ENCODE results near the gene XIRP1. TPM values are rescaled to one million over a fixed set of nuclear protein-coding genes. Genes with fewer than 3 reads are reported as not detected.

XIRP1 gene
- total and polyA plus RNA-seq, 2 donors (not counting 1 experiment from before 2014, with no cell fraction given): not detected

GRCh38 chr3:39196034-39196433 lies 3.6 kb upstream of the XIRP1 start:
- Mint-ChIP-seq H3K9me3 (ENCODE audit: insufficient read depth) (no peaks in the 10 kb centered on the region), H3K4me1 (no peaks in the 10 kb centered on the region), H3K4me3 (no peak overlapping the region), H3K27me3 (peaks cover 12% of the 10 kb centered on the region), H3K27ac (no peak overlapping the region)
- no peak for ATAC-seq (ENCODE audit: low read depth)
- DNase-seq: no peak
- H3K4me2 ChIP-seq (replicated peaks; ENCODE audit: low read depth, low read length, poor library complexity, severe bottlenecking): no peak overlapping the region
- no peak for TF ChIP-seq EZH2 (IDR thresholded peaks at IDR 0.05; ENCODE audit: borderline replicate concordance, insufficient read depth, low read depth, low read length, poor library complexity, severe bottlenecking)
- no peak for TF ChIP-seq CTCF (IDR thresholded peaks at IDR 0.05)
- POLR2A ChIA-PET: no interaction called here
- intact Hi-C loops (cut with micrococcal nuclease): no loop called here
- no peaks in the 10 kb centered on the region for H3K9me3 ChIP-seq (ENCODE audit: control extremely low read depth in 1 of 3, control insufficient read depth in 2 of 3, insufficient read depth in 1 of 3, low read length in 2 of 3)
- no peaks in the 10 kb centered on the region for H3K4me1 ChIP-seq (ENCODE audit: control insufficient read depth in 2 of 2, insufficient read depth in 2 of 2, low read length in 2 of 2)
- H4K20me1 ChIP-seq (ENCODE audit: control insufficient read depth, insufficient read depth, low read length, poor library complexity, severe bottlenecking): no peaks in the 10 kb centered on the region
- H3K27ac ChIP-seq (ENCODE audit: low read length in 2 of 2): no peak overlapping the region
- H3K36me3 ChIP-seq (replicated peaks in 1 of 2; ENCODE audit: control extremely low read depth in 1 of 2, control insufficient read depth in 1 of 2, extremely low read depth in 1 of 2, insufficient read depth in 2 of 2, low read length in 1 of 2): no peaks in the 10 kb centered on the region
- H3K9ac ChIP-seq (ENCODE audit: low read length): no peak overlapping the region
- no peaks in the 10 kb centered on the region for H3K79me2 ChIP-seq (ENCODE audit: control insufficient read depth, insufficient read depth, low read length)
- H3K4me3 ChIP-seq (ENCODE audit: control extremely low read depth in 1 of 5, extremely low read depth in 1 of 5, insufficient read depth in 1 of 5, low read depth in 2 of 5, low read length in 4 of 5): no peak overlapping the region
- CTCF ChIA-PET: interaction anchor here (1.2 to 41.2 kb wide), 5 partner anchors 10 to 674 kb away, joined by 3 to 1573 read pairs (median 3); partner anchors contain the start of gene CX3CR1
- WGBS (ENCODE audit: insufficient coverage): 96% methylated on average over 2 of the region's 3 CpGs
- peaks cover 0 to 10% (median 3%) of the 10 kb centered on the region in 4 experiments for H3K27me3 ChIP-seq (replicated peaks in 1 of 4; ENCODE audit: control extremely low read depth in 1 of 4, control insufficient read depth in 3 of 4, insufficient read depth in 4 of 4, low read length in 3 of 4)
- H2AFZ ChIP-seq (ENCODE audit: insufficient read depth, low read depth, low read length, poor library complexity, severe bottlenecking): no peak overlapping the region

GRCh38 chr3:39193391-39193790 lies 996 bp upstream of the XIRP1 start:
- TF ChIP-seq CTCF (IDR thresholded peaks at IDR 0.05): no peak
- TF ChIP-seq EZH2 (IDR thresholded peaks at IDR 0.05; ENCODE audit: borderline replicate concordance, insufficient read depth, low read depth, low read length, poor library complexity, severe bottlenecking): no peak
- Histone ChIP-seq H3K27ac (ENCODE audit: low read length in 2 of 2) (no peak overlapping the region), H3K4me2 (replicated peaks; ENCODE audit: low read depth, low read length, poor library complexity, severe bottlenecking) (no peak overlapping the region), H3K4me1 (ENCODE audit: control insufficient read depth in 2 of 2, insufficient read depth in 2 of 2, low read length in 2 of 2) (peaks cover 8% of the 10 kb centered on the region in 2 donors), H3K27me3 (replicated peaks in 1 of 4; ENCODE audit: control extremely low read depth in 1 of 4, control insufficient read depth in 3 of 4, insufficient read depth in 4 of 4, low read length in 3 of 4) (peaks cover 0 to 10% (median 5%) of the 10 kb centered on the region in 4 experiments), H3K9me3 (ENCODE audit: control extremely low read depth in 1 of 3, control insufficient read depth in 2 of 3, insufficient read depth in 1 of 3, low read length in 2 of 3) (no peaks in the 10 kb centered on the region), H4K20me1 (ENCODE audit: control insufficient read depth, insufficient read depth, low read length, poor library complexity, severe bottlenecking) (no peaks in the 10 kb centered on the region), H3K4me3 (ENCODE audit: control extremely low read depth in 1 of 5, extremely low read depth in 1 of 5, insufficient read depth in 1 of 5, low read depth in 2 of 5, low read length in 4 of 5) (no peak overlapping the region), H3K79me2 (ENCODE audit: control insufficient read depth, insufficient read depth, low read length) (no peaks in the 10 kb centered on the region), H3K9ac (ENCODE audit: low read length) (no peak overlapping the region), H3K36me3 (replicated peaks in 1 of 2; ENCODE audit: control extremely low read depth in 1 of 2, control insufficient read depth in 1 of 2, extremely low read depth in 1 of 2, insufficient read depth in 2 of 2, low read length in 1 of 2) (no peaks in the 10 kb centered on the region), H2AFZ (ENCODE audit: insufficient read depth, low read depth, low read length, poor library complexity, severe bottlenecking) (no peak overlapping the region)
- H3K27me3 Mint-ChIP-seq: peaks cover 12% of the 10 kb centered on the region
- whole genome bisulfite sequencing (ENCODE audit: insufficient coverage): 94% methylated on average over 5 of the region's 7 CpGs
- H3K4me3 Mint-ChIP-seq: no peak overlapping the region
- H3K4me1 Mint-ChIP-seq: peaks cover 10% of the 10 kb centered on the region
- ChIA-PET CTCF (interaction anchor here (1.9 to 41.2 kb wide), 3 partner anchors 20 to 89 kb away, joined by 6 to 1573 read pairs (median 143); partner anchors contain the start of gene CX3CR1), POLR2A (interaction anchor here (1.5 kb wide), 1 partner anchor 99 kb away, joined by 7 read pairs; no protein-coding TSS in a partner anchor)
- DNase-seq (no peak), ATAC-seq (ENCODE audit: low read depth) (no peak)
- intact Hi-C loops (cut with micrococcal nuclease): no loop called here
- no peak overlapping the region for H3K27ac Mint-ChIP-seq
- no peaks in the 10 kb centered on the region for H3K9me3 Mint-ChIP-seq (ENCODE audit: insufficient read depth)
